HUES6 (cell line): ENCODE measurements around the gene SCGB2B2.
"Not testable (repeated sequence)": the region's sequence is repeated elsewhere in the genome, so short reads cannot be mapped to it uniquely, and the experiment has no call there.

Source experiments
- H3K27ac ChIP-seq: 2 replicates; pipeline ENCODE4 v1.7.0; 2013; ENCODE audit warnings: low read depth, mild to moderate bottlenecking, low read length, inconsistent platforms
- H3K27me3 ChIP-seq: 2 replicates; pipeline ENCODE4 v1.6.1; 2013; ENCODE audit warnings: low read length; ENCODE audit not compliant: control insufficient read depth, insufficient read depth
- H3K36me3 ChIP-seq: 2 replicates; pipeline ENCODE4 v1.6.1; 2013; ENCODE audit warnings: low read length; ENCODE audit not compliant: control insufficient read depth, insufficient read depth
- H3K4me1 ChIP-seq: 2 replicates; pipeline ENCODE4 v1.6.1; 2013; ENCODE audit warnings: low read length; ENCODE audit not compliant: control insufficient read depth, insufficient read depth
- H3K4me3 ChIP-seq: 2 replicates; pipeline ENCODE4 v1.5.1; 2013; ENCODE audit warnings: low read depth, low read length
- H3K9ac ChIP-seq: one replicate; pipeline ENCODE4 v1.6.1; 2013; ENCODE audit warnings: mild to moderate bottlenecking, low read length
- H3K9me3 ChIP-seq: 2 replicates; pipeline ENCODE4 v1.6.1; 2013; ENCODE audit warnings: low read depth, low read length; ENCODE audit not compliant: control insufficient read depth, insufficient read depth

Gene SCGB2B2

DNA sequence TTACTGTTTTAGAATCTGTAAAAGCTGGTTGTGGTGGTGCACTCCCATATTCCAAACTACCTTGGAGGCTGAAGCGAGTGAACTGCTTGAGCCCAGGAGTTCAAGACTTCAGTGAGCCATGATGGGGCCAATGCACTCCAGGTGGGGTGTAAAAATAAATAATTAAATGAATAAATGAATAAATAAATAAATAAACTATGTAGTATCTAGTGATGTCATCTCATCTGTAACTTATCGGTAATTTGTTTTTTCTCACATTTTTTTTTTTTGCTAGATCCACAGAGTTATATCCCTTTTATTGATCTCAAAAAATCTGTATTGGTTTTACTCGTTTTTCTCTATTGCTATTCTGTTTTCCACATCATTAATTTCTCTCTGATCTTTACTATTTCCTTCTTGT lies 5.0 kb downstream of the SCGB2B2 start:
- no peak overlapping the region for H3K27ac ChIP-seq
- H3K9ac ChIP-seq, result no peak overlapping the region
- H3K27me3 ChIP-seq, result peaks cover 3% of the 10 kb centered on the region; the same call in 1 of the 2 replicates
- no peak overlapping the region for H3K4me3 ChIP-seq
- H3K36me3 ChIP-seq, result no peaks in the 10 kb centered on the region
- peaks cover 2% of the 10 kb centered on the region; the same call in 1 of the 2 replicates for H3K4me1 ChIP-seq
- H3K9me3 ChIP-seq, result no peaks in the 10 kb centered on the region

DNA sequence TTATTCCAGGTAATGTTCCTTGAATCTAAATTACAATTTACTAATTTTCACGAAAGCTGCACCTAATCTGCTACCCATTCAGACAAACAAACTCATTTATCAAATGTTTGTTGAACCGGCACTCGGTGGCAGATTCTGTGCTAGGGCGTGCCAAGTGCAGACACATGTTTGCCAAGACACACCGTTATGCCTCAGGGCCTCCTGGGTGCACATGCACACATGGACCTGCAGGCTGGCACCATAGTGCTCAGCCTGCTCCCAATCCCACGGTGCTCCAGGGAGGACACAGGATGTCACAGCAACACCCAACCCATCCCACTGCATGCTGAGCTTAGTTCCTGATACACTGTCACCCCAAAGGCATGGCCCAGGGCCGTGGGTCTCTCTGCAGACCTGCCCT lies 7.7 kb downstream of the SCGB2B2 start:
- no peak overlapping the region for H3K27ac ChIP-seq
- H3K4me3 ChIP-seq, result no peak overlapping the region
- no peaks in the 10 kb centered on the region for H3K36me3 ChIP-seq

DNA sequence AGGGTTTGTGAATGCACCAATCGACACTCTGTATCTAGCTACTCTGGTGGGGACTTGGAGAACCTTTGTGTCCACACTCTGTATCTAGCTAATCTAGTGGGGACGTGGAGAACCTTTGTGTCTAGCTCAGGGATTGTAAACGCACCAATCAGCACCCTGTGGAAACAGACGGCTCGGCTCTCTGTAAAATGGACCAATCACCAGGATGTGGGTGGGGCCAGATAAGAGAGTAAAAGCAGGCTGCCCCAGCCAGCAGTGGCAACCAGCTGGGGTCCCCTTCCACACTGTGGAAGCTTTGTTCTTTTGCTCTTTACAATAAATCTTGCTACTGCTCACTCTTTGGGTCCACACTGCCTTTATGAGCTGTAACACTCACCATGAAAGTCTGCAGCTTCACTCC lies 8.3 kb downstream of the SCGB2B2 start:
- not testable (repeated sequence) for H3K9ac ChIP-seq, H3K27me3 ChIP-seq, H3K9me3 ChIP-seq, H3K4me3 ChIP-seq, H3K4me1 ChIP-seq, H3K27ac ChIP-seq, H3K36me3 ChIP-seq

More for the DNA sequence above, 7.7 kb downstream of the SCGB2B2 start:
- Histone ChIP-seq H3K9me3 (no peaks in the 10 kb centered on the region), H3K4me1 (peaks cover 6% of the 10 kb centered on the region; the same call in 1 of the 2 replicates), H3K9ac (no peak overlapping the region), H3K27me3 (peaks cover 3% of the 10 kb centered on the region; the same call in 1 of the 2 replicates)

DNA sequence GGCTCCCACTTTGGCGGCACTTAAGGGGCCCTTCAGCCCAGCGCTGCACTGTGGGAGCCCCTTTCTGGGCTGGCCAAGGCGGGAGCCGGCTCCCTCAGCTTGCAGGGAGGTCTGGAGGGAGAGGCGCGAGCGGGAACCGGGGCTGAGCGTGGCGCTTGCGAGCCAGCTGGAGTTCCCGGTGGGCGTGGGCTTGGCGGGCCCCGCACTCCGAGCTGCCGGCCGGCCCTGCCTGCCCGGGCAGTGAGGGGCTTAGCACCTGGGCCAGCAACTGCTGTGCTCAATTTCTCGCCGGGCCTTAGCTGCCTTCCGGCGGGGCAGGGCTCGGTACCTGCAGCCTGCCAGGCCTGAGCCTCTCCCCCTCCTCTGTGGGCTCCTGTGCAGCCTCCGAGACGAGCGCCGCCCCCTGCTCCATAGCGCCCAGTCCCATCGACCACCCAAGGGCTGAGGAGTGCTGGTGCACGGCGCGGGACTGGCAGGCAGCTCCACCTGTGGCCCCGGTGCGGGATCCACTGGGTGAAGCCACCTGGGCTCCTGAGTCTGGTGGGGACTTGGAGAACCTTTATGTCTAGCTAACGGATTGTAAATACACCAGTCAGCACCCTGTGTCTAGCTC lies 8.8 kb downstream of the SCGB2B2 start:
- H3K27ac ChIP-seq, H3K9me3 ChIP-seq, H3K27me3 ChIP-seq, H3K4me1 ChIP-seq, H3K36me3 ChIP-seq, H3K9ac ChIP-seq: not testable (repeated sequence)
- peak overlapping the region; percentile 23; the same call in 1 of the 2 replicates for H3K4me3 ChIP-seq

DNA sequence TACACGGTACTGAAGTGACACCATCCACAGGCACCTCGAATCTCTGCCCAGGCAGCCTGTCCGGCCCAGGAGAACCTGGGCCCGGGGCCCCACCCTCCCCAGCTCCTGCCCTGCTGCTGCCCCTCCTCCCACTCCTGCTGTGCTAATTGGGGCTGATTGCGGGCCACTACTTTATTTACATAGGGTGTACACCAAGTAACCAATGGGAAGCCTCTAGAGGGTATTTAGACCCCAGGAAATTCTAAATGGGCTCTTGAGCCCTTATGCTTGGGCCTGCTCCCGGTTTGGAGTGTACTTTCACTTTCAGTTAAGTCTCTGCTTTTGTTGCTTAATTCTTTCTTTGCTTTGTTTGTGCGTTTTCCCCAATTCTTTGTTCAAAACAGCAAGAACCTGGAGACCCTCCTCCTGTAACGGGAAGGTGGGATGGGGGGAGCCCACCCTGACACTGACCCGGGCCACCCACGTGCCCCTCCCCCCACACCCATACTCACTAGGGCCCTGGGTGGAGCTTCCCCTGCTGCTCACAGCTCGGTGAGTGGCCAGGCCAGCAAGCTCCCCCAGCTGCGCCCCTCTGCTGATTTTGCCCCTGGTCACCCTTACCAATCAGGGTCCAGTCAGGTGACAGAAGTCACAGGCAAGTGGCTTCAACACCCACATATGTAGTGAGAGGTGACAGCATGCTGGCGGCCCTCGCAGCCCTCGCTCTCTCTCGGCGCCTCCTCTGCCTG lies 9.4 kb downstream of the SCGB2B2 start:
- peak overlapping the region; percentile 23; the same call in 1 of the 2 replicates for H3K4me3 ChIP-seq
- peaks cover 6% of the 10 kb centered on the region; the same call in 1 of the 2 replicates for H3K4me1 ChIP-seq
- no peaks in the 10 kb centered on the region for H3K36me3 ChIP-seq
- no peaks in the 10 kb centered on the region for H3K9me3 ChIP-seq
- peaks cover 2% of the 10 kb centered on the region; the same call in 1 of the 2 replicates for H3K27me3 ChIP-seq
- H3K27ac ChIP-seq, result no peak overlapping the region
- H3K9ac ChIP-seq, result no peak overlapping the region

DNA sequence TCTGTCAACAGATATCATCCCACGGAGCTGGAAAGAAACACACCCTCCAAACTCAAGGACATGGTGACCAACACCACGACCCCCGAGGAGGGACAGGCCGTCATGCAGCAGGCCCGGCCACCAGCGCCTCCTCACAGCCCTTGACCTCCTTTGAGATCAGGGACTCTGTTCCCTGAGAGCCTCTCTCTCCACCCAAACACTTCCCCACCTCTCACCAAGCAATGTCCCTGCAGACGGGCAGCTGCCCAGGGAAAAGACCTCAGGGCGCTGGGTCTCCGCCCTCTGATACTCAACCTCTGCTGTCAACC lies 10.0 kb downstream of the SCGB2B2 start:
- Histone ChIP-seq H3K27ac (no peak overlapping the region), H3K4me1 (peaks cover 6% of the 10 kb centered on the region; the same call in 1 of the 2 replicates), H3K4me3 (no peak overlapping the region), H3K36me3 (no peaks in the 10 kb centered on the region), H3K9ac (no peak overlapping the region), H3K27me3 (no peaks in the 10 kb centered on the region), H3K9me3 (no peaks in the 10 kb centered on the region)

DNA sequence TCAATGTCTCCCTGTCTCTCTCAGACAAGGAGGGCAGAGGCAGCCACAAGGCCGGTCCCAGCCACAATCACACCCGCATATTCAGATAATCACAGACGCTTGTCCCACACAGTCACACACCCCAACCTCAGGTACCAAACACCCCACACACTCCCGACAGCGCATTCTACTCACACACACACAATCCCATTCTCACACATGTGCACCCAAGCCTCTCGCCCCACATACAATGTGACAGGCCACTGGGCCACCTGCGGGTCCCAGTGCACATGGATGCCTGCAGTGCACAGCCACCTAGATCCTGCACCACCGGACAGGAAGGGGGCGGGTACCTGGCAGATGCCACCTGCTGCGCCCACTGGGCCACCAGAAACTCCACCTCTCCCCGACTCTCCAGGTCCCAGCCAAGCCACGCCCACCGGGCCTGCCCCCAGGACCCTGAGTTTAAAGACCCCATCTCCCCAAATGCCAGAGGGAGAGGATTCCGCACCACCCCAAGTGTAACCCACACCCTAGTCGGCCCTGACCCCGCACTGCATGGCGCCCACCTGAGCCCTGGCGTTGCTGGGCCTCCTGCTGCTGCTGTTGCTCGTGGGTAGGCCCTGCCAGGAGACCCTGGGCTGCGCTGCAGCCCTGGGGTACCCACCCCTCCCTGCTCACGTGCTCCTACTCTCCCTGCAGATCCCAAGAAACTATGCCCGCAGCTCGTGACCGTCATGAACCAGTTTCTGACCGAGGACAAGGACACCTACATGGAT lies 10.6 kb downstream of the SCGB2B2 start:
- Histone ChIP-seq H3K9ac (no peak overlapping the region), H3K27me3 (no peaks in the 10 kb centered on the region), H3K36me3 (no peaks in the 10 kb centered on the region), H3K4me3 (no peak overlapping the region), H3K4me1 (peaks cover 6% of the 10 kb centered on the region; the same call in 1 of the 2 replicates), H3K9me3 (no peaks in the 10 kb centered on the region), H3K27ac (no peak overlapping the region)

DNA sequence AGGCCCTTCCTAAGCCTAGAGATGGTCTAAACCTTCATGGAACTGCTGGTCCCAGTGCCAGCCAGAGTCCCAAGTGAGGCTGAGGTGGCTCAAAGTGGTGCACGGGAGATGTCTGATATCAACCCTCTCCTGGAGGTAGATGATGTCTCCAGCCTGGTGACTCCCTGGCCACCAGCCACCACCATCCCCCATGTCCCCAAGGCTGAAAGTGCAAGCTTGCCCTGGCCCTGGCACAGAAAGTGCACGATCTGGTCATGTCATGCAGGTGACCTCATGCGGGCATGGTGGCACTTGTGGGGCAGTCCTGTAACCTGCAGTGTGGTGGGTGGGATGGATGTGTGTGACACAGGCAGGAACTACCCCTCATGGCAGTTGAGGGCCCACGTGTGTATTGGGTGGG lies 11.7 kb downstream of the SCGB2B2 start:
- H3K4me1 ChIP-seq, H3K9me3 ChIP-seq, H3K27me3 ChIP-seq, H3K9ac ChIP-seq, H3K4me3 ChIP-seq, H3K36me3 ChIP-seq, H3K27ac ChIP-seq: not testable (repeated sequence)

DNA sequence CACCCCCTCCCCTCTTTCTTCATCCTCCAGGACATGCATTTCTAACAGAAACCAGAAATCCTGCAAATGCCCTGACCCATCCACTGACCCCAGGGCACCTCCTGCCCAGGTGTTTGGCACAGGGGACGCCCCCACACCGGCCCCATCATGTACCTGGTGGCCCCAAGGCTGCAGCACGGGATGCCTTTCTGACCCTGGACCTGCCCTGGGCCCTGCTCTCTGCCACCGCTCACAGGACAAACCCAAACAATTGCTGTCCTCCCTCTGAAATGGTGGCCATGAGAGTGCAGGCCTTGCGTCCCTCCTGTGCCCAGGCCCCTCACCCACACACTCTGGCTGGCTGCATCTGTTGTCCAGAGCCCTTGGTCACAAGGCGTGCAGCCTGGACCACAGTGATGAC lies 12.1 kb downstream of the SCGB2B2 start:
- no peak overlapping the region for H3K27ac ChIP-seq
- H3K4me3 ChIP-seq, result no peak overlapping the region
- no peaks in the 10 kb centered on the region for H3K36me3 ChIP-seq
- H3K4me1 ChIP-seq, result peaks cover 6% of the 10 kb centered on the region; the same call in 1 of the 2 replicates
- H3K27me3 ChIP-seq, result no peaks in the 10 kb centered on the region
- H3K9me3 ChIP-seq, result no peaks in the 10 kb centered on the region
- H3K9ac ChIP-seq, result no peak overlapping the region

DNA sequence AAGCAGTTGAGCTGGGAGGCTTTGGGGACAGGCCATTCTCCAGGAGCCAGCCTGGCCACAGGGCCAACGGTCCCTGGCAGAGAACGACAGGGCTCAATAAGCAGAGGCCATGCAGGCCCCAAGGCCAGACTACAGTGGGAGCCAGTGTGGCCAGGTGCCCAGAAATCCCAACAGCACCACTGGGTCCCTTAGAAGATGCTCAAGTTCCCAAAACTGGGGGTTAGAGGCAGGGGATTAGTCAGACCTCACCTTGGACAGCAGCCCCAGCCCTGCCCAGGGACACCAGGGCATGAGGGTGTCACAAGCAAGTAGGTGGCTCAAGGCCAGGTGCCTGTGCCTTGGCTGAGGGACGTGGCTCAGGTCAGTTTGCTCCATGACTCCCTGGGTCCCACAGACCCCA lies 12.8 kb downstream of the SCGB2B2 start:
- Histone ChIP-seq H3K9ac (no peak overlapping the region), H3K27ac (no peak overlapping the region), H3K36me3 (no peaks in the 10 kb centered on the region), H3K27me3 (no peaks in the 10 kb centered on the region), H3K9me3 (no peaks in the 10 kb centered on the region), H3K4me1 (peaks cover 6% of the 10 kb centered on the region; the same call in 1 of the 2 replicates), H3K4me3 (no peak overlapping the region)

DNA sequence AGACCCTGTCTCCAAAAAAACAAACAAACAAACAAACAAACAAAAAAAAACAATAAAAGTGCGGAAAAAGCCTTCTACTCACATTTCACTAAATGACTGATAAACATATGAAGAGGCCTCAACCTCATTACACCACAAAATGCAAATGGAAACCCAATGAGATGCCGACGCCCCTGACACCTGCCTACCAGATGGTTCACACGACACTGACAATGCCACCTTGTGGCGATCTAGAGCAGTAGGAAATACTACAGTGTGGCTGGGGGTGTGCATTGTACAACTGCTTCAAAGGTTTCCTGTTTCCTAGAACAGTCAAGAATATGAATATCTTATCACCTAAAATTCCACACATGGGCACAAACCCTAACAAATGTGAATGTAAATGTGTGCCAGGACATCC lies 14.0 kb downstream of the SCGB2B2 start:
- H3K9me3 ChIP-seq, result no peaks in the 10 kb centered on the region
- H3K27ac ChIP-seq, result no peak overlapping the region
- H3K4me1 ChIP-seq, result peaks cover 6% of the 10 kb centered on the region; the same call in 1 of the 2 replicates
- no peak overlapping the region for H3K9ac ChIP-seq
- no peaks in the 10 kb centered on the region for H3K27me3 ChIP-seq
- H3K36me3 ChIP-seq, result no peaks in the 10 kb centered on the region
- no peak overlapping the region for H3K4me3 ChIP-seq
